ENCODE measurements around the gene BLM. TPM values are rescaled to one million over a fixed set of nuclear protein-coding genes. Genes with fewer than 3 reads are reported as not detected.
A peak's percentile ranks its signal among the peaks of the same experiment; 100 is the strongest.

BLM gene
- polyA plus RNA-seq, 1 donor (not counting 4 experiments of a cell fraction or from before 2014, with no cell fraction given) = 4.4 TPM

GRCh38 chr15:90838544-90838943, 121.4 kb downstream of the BLM start:
- no peak overlapping the region for H3K27ac ChIP-seq (ENCODE audit: control insufficient read depth, insufficient read depth, low read length)

GRCh38 chr15:90839187-90840071, 122.3 kb downstream of the BLM start:
- Histone ChIP-seq H3K4me3 (ENCODE audit: control insufficient read depth in 2 of 3, extremely low read depth in 1 of 3, insufficient read depth in 2 of 3, low read depth in 1 of 3, low read length in 3 of 3) (no peak overlapping the region), H3K36me3 (ENCODE audit: control insufficient read depth in 2 of 2, extremely low read depth in 1 of 2, insufficient read depth in 2 of 2, low read length in 2 of 2) (no peaks in the 10 kb centered on the region), H4K20me1 (ENCODE audit: control insufficient read depth, extremely low read depth, insufficient read depth, low read length) (no peaks in the 10 kb centered on the region), H3K9ac (ENCODE audit: control insufficient read depth, extremely low read depth, insufficient read depth, low read length) (peak overlapping the region; percentile 51), H3K9me1 (ENCODE audit: control insufficient read depth, extremely low read depth, insufficient read depth, low read length) (no peaks in the 10 kb centered on the region), H3K27ac (ENCODE audit: control insufficient read depth, insufficient read depth, low read length) (peak overlapping the region; percentile 18), H3K9me3 (ENCODE audit: control insufficient read depth, low read depth, low read length) (no peaks in the 10 kb centered on the region), H3K27me3 (ENCODE audit: control insufficient read depth, extremely low read depth, insufficient read depth, low read length) (no peaks in the 10 kb centered on the region), H3K79me2 (ENCODE audit: control insufficient read depth, insufficient read depth, low read length) (no peaks in the 10 kb centered on the region), H2AFZ (ENCODE audit: control insufficient read depth, low read length) (peak overlapping the region; percentile 63), H3K4me2 (ENCODE audit: control insufficient read depth, extremely low read depth, insufficient read depth, low read depth, low read length) (peak overlapping the region; percentile 42), H3K4me1 (ENCODE audit: control insufficient read depth, extremely low read depth, insufficient read depth, low read length) (peaks cover 9% of the 10 kb centered on the region)
- TF ChIP-seq CTCF (optimal IDR thresholded peaks at IDR 0.05 in 1 of 3, IDR thresholded peaks at IDR 0.05 in 1 of 3, conservative IDR thresholded peaks at IDR 0.05 in 1 of 3; ENCODE audit: extremely low read depth in 1 of 3, insufficient read depth in 2 of 3, low read length in 3 of 3) = no peak
- no peak for TF ChIP-seq EZH2 (IDR thresholded peaks at IDR 0.05; ENCODE audit: low read length)
- DNase-seq (ENCODE audit: low read depth, low spot score) (no peak), FAIRE-seq (no peak)
- dilution Hi-C loops (cut with MboI; ENCODE audit: extremely low pct_ligation_motif_present, low sequenced_read_pairs) = no loop called here

More at GRCh38 chr15:90838544-90838943, 121.4 kb downstream of the BLM start:
- H2AFZ ChIP-seq (ENCODE audit: control insufficient read depth, low read length) = no peak overlapping the region
- peaks cover 9% of the 10 kb centered on the region for H3K4me1 ChIP-seq (ENCODE audit: control insufficient read depth, extremely low read depth, insufficient read depth, low read length)
- no peaks in the 10 kb centered on the region for H3K9me3 ChIP-seq (ENCODE audit: control insufficient read depth, low read depth, low read length)
- no peak overlapping the region for H3K4me3 ChIP-seq (ENCODE audit: control insufficient read depth in 2 of 3, extremely low read depth in 1 of 3, insufficient read depth in 2 of 3, low read depth in 1 of 3, low read length in 3 of 3)
- dilution Hi-C loops (cut with MboI; ENCODE audit: extremely low pct_ligation_motif_present, low sequenced_read_pairs) = no loop called here
- no peak overlapping the region for H3K9ac ChIP-seq (ENCODE audit: control insufficient read depth, extremely low read depth, insufficient read depth, low read length)
- no peak overlapping the region for H3K4me2 ChIP-seq (ENCODE audit: control insufficient read depth, extremely low read depth, insufficient read depth, low read depth, low read length)
- FAIRE-seq = no peak
- no peaks in the 10 kb centered on the region for H3K79me2 ChIP-seq (ENCODE audit: control insufficient read depth, insufficient read depth, low read length)
- H3K36me3 ChIP-seq (ENCODE audit: control insufficient read depth in 2 of 2, extremely low read depth in 1 of 2, insufficient read depth in 2 of 2, low read length in 2 of 2) = no peaks in the 10 kb centered on the region
- H3K27me3 ChIP-seq (ENCODE audit: control insufficient read depth, extremely low read depth, insufficient read depth, low read length) = no peaks in the 10 kb centered on the region
- no peak for DNase-seq (ENCODE audit: low read depth, low spot score)
- H4K20me1 ChIP-seq (ENCODE audit: control insufficient read depth, extremely low read depth, insufficient read depth, low read length) = no peaks in the 10 kb centered on the region
- TF ChIP-seq EZH2 (IDR thresholded peaks at IDR 0.05; ENCODE audit: low read length) (no peak), CTCF (optimal IDR thresholded peaks at IDR 0.05 in 1 of 3, IDR thresholded peaks at IDR 0.05 in 1 of 3, conservative IDR thresholded peaks at IDR 0.05 in 1 of 3; ENCODE audit: extremely low read depth in 1 of 3, insufficient read depth in 2 of 3, low read length in 3 of 3) (no peak)
- H3K9me1 ChIP-seq (ENCODE audit: control insufficient read depth, extremely low read depth, insufficient read depth, low read length) = no peaks in the 10 kb centered on the region

All from keratinocyte (primary cell).